Measurements from ENCODE around the gene CDH4.

DNA sequence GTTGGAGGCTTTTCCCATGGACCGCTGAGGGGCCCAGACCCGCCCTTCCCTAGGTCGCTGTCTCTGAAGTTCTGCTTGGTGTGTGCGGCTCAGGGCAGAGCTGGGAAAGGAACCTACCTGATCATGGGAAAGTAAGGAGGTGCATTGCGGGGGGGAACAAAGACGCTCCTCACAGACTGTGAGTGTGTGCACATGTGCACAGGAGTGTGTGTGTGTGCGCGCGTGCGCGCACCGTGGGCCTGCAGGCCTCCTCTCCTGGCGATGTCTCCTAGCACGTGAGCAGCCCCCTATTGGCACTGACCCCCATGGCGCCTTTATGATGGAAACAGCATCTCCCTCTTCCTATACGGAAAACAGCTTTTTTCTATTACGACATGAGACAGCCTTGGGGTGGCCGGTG, 589.5 kb downstream of the CDH4 start:
- TF ChIP-seq, protein P1, sequence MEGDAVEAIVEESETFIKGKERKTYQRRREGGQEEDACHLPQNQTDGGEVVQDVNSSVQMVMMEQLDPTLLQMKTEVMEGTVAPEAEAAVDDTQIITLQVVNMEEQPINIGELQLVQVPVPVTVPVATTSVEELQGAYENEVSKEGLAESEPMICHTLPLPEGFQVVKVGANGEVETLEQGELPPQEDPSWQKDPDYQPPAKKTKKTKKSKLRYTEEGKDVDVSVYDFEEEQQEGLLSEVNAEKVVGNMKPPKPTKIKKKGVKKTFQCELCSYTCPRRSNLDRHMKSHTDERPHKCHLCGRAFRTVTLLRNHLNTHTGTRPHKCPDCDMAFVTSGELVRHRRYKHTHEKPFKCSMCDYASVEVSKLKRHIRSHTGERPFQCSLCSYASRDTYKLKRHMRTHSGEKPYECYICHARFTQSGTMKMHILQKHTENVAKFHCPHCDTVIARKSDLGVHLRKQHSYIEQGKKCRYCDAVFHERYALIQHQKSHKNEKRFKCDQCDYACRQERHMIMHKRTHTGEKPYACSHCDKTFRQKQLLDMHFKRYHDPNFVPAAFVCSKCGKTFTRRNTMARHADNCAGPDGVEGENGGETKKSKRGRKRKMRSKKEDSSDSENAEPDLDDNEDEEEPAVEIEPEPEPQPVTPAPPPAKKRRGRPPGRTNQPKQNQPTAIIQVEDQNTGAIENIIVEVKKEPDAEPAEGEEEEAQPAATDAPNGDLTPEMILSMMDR (IDR thresholded peaks at IDR 0.05) = no peak
- TF ChIP-seq, protein P2, sequence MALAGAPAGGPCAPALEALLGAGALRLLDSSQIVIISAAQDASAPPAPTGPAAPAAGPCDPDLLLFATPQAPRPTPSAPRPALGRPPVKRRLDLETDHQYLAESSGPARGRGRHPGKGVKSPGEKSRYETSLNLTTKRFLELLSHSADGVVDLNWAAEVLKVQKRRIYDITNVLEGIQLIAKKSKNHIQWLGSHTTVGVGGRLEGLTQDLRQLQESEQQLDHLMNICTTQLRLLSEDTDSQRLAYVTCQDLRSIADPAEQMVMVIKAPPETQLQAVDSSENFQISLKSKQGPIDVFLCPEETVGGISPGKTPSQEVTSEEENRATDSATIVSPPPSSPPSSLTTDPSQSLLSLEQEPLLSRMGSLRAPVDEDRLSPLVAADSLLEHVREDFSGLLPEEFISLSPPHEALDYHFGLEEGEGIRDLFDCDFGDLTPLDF (CRISPR knock-in tag; IDR thresholded peaks at IDR 0.05) = no peak
- TF ChIP-seq, protein P3, sequence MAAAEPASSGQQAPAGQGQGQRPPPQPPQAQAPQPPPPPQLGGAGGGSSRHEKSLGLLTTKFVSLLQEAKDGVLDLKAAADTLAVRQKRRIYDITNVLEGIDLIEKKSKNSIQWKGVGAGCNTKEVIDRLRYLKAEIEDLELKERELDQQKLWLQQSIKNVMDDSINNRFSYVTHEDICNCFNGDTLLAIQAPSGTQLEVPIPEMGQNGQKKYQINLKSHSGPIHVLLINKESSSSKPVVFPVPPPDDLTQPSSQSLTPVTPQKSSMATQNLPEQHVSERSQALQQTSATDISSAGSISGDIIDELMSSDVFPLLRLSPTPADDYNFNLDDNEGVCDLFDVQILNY (CRISPR knock-in tag; IDR thresholded peaks at IDR 0.05) = no peak
- TF ChIP-seq, protein P4, sequence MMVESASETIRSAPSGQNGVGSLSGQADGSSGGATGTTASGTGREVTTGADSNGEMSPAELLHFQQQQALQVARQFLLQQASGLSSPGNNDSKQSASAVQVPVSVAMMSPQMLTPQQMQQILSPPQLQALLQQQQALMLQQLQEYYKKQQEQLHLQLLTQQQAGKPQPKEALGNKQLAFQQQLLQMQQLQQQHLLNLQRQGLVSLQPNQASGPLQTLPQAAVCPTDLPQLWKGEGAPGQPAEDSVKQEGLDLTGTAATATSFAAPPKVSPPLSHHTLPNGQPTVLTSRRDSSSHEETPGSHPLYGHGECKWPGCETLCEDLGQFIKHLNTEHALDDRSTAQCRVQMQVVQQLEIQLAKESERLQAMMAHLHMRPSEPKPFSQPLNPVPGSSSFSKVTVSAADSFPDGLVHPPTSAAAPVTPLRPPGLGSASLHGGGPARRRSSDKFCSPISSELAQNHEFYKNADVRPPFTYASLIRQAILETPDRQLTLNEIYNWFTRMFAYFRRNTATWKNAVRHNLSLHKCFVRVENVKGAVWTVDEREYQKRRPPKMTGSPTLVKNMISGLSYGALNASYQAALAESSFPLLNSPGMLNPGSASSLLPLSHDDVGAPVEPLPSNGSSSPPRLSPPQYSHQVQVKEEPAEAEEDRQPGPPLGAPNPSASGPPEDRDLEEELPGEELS (CRISPR knock-in tag; IDR thresholded peaks at IDR 0.05) = no peak
- TF ChIP-seq, protein P5, sequence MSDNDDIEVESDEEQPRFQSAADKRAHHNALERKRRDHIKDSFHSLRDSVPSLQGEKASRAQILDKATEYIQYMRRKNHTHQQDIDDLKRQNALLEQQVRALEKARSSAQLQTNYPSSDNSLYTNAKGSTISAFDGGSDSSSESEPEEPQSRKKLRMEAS (CRISPR knock-in tag; IDR thresholded peaks at IDR 0.05) = no peak
- TF ChIP-seq GRHL2 (CRISPR knock-in tag; IDR thresholded peaks at IDR 0.05; ENCODE audit: insufficient replicate concordance, severe bottlenecking) (no peak), FOXJ3 (CRISPR knock-in tag; IDR thresholded peaks at IDR 0.05; ENCODE audit: borderline replicate concordance) (no peak), ZNF121 (CRISPR knock-in tag; IDR thresholded peaks at IDR 0.05) (no peak), FOXP1 (CRISPR knock-in tag; IDR thresholded peaks at IDR 0.05; ENCODE audit: borderline replicate concordance) (no peak), ZNF423 (CRISPR knock-in tag; IDR thresholded peaks at IDR 0.05) (no peak), ESRRA (CRISPR knock-in tag; IDR thresholded peaks at IDR 0.05; ENCODE audit: borderline replicate concordance) (no peak)
- TF ChIP-seq, protein P6, sequence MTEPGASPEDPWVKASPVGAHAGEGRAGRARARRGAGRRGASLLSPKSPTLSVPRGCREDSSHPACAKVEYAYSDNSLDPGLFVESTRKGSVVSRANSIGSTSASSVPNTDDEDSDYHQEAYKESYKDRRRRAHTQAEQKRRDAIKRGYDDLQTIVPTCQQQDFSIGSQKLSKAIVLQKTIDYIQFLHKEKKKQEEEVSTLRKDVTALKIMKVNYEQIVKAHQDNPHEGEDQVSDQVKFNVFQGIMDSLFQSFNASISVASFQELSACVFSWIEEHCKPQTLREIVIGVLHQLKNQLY (CRISPR knock-in tag; IDR thresholded peaks at IDR 0.05) = no peak
- TF ChIP-seq, protein P7, sequence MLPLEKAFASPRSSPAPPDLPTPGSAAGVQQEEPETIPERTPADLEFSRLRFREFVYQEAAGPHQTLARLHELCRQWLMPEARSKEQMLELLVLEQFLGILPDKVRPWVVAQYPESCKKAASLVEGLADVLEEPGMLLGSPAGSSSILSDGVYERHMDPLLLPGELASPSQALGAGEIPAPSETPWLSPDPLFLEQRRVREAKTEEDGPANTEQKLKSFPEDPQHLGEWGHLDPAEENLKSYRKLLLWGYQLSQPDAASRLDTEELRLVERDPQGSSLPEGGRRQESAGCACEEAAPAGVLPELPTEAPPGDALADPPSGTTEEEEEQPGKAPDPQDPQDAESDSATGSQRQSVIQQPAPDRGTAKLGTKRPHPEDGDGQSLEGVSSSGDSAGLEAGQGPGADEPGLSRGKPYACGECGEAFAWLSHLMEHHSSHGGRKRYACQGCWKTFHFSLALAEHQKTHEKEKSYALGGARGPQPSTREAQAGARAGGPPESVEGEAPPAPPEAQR (CRISPR knock-in tag; IDR thresholded peaks at IDR 0.05) = no peak
- TF ChIP-seq, protein P8, sequence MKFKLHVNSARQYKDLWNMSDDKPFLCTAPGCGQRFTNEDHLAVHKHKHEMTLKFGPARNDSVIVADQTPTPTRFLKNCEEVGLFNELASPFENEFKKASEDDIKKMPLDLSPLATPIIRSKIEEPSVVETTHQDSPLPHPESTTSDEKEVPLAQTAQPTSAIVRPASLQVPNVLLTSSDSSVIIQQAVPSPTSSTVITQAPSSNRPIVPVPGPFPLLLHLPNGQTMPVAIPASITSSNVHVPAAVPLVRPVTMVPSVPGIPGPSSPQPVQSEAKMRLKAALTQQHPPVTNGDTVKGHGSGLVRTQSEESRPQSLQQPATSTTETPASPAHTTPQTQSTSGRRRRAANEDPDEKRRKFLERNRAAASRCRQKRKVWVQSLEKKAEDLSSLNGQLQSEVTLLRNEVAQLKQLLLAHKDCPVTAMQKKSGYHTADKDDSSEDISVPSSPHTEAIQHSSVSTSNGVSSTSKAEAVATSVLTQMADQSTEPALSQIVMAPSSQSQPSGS (CRISPR knock-in tag; IDR thresholded peaks at IDR 0.05; ENCODE audit: borderline replicate concordance, low read depth) = no peak
